MM.1S (cell line): Measurements from ENCODE around the gene MRPL37.

Experiments used
- CTCF ChIP-seq: fragments of 300-600 bp; sonication (generic); IDR thresholded peaks from 2 replicates; pipeline ENCODE4 v1.5.1; 2016; ENCODE audit warnings: antibody characterized with exemption, low read length, mixed read lengths
- EZH2phosphoT487 ChIP-seq: fragments of 300-600 bp; sonication (generic); IDR thresholded peaks from 2 replicates; pipeline ENCODE4 v1.6.1; 2018; ENCODE audit warnings: antibody characterized with exemption, low read length

- TF ChIP-seq EZH2phosphoT487 (no peak), CTCF (no peak)
These were observed 65.2 kb downstream of the MRPL37 start for GRCh38 chr1:54265126-54265525.
